ENCODE data around the gene DOLK. TPM values are rescaled to one million over a fixed set of nuclear protein-coding genes. Genes with fewer than 3 reads are reported as not detected.
A peak's percentile ranks its signal among the peaks of the same experiment; 100 is the strongest.

Gene DOLK
- total RNA-seq, 2 donors from 2014 or later: 18.0 to 19.8 TPM

DNA sequence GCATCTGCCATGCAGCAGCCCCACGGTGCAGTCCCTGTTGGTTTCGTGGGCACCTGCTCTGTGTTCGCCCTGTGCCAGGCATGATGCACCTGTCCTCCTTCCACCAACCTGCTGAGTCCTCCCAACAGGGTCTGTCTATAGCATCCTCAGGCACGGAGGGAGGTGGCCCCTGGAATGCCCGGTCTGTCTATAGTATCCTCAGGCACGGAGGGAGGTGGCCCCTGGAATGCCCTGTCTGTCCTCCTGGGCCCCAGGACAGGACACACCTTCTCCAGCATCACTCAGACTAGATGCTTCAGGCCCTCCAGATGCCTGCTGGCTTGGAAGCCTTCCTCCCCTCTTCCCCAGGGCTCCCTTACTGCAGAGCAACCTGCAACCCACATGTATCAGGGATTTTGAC lies 36.5 kb downstream of the DOLK start:
- 92 to 100% methylated on average over 3 to 6 of the region's 6 CpGs for WGBS, 2 experiments (ENCODE audit: insufficient coverage in 1 of 2, insufficient read length in 1 of 2)
- Mint-ChIP-seq H3K36me3 (ENCODE audit: low read depth) (peaks cover 46% of the 10 kb centered on the region), H3K9me3 (no peaks in the 10 kb centered on the region), H3K4me3 (no peak overlapping the region), H3K27ac (peak overlapping the region; percentile 92), H3K4me1 (peaks cover 26% of the 10 kb centered on the region), H3K27me3 (ENCODE audit: insufficient read depth) (no peaks in the 10 kb centered on the region)
- no peak overlapping the region for H3K4me3 ChIP-seq (ENCODE audit: low read length)
- no peaks in the 10 kb centered on the region for H3K9me3 ChIP-seq (ENCODE audit: control insufficient read depth, low read length)
- peak; percentile 53 for DNase-seq
- no peak overlapping the region for H3K27ac ChIP-seq (ENCODE audit: low read depth, low read length)
- H3K4me1 ChIP-seq (ENCODE audit: control insufficient read depth, insufficient read depth, low read length): peaks cover 16% of the 10 kb centered on the region
- no peak overlapping the region for H3K9ac ChIP-seq (ENCODE audit: extremely low read depth, low read length, poor library complexity, severe bottlenecking)
- peaks cover 69% of the 10 kb centered on the region for H3K36me3 ChIP-seq (ENCODE audit: control insufficient read depth, insufficient read depth, low read length)
- TF ChIP-seq, protein P1, sequence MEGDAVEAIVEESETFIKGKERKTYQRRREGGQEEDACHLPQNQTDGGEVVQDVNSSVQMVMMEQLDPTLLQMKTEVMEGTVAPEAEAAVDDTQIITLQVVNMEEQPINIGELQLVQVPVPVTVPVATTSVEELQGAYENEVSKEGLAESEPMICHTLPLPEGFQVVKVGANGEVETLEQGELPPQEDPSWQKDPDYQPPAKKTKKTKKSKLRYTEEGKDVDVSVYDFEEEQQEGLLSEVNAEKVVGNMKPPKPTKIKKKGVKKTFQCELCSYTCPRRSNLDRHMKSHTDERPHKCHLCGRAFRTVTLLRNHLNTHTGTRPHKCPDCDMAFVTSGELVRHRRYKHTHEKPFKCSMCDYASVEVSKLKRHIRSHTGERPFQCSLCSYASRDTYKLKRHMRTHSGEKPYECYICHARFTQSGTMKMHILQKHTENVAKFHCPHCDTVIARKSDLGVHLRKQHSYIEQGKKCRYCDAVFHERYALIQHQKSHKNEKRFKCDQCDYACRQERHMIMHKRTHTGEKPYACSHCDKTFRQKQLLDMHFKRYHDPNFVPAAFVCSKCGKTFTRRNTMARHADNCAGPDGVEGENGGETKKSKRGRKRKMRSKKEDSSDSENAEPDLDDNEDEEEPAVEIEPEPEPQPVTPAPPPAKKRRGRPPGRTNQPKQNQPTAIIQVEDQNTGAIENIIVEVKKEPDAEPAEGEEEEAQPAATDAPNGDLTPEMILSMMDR (conservative IDR thresholded peaks at IDR 0.05): no peak
- H3K27me3 ChIP-seq (ENCODE audit: control insufficient read depth, insufficient read depth, low read length, poor library complexity, severe bottlenecking): no peaks in the 10 kb centered on the region

DNA sequence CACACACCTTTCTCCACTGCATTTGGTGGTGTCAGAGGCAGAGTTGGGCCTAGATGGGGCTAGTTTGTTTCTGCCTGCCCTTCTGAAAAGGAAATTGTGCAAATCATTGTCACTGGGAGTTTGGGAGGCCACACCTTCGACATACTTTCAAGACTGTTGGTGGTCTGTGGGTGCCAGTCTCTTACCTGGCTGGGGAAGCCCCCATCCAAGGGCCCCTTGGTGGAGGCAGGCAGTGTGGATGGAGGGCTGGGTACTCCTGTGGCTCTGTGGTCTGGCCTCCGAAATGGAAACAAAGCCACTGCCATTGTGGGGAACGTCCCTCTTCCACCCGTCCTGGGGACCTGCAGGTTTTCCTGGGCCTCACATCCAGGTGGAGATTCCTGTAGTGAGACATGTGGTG lies 37.5 kb downstream of the DOLK start:
- H3K4me3 Mint-ChIP-seq: no peak overlapping the region
- Histone ChIP-seq H3K9me3 (ENCODE audit: control insufficient read depth, low read length) (no peaks in the 10 kb centered on the region), H3K27me3 (ENCODE audit: control insufficient read depth, insufficient read depth, low read length, poor library complexity, severe bottlenecking) (no peaks in the 10 kb centered on the region), H3K9ac (ENCODE audit: extremely low read depth, low read length, poor library complexity, severe bottlenecking) (no peak overlapping the region), H3K27ac (ENCODE audit: low read depth, low read length) (no peak overlapping the region), H3K4me1 (ENCODE audit: control insufficient read depth, insufficient read depth, low read length) (peaks cover 16% of the 10 kb centered on the region), H3K36me3 (ENCODE audit: control insufficient read depth, insufficient read depth, low read length) (peaks cover 61% of the 10 kb centered on the region), H3K4me3 (ENCODE audit: low read length) (no peak overlapping the region)
- H3K4me1 Mint-ChIP-seq: peaks cover 26% of the 10 kb centered on the region
- H3K27me3 Mint-ChIP-seq (ENCODE audit: insufficient read depth): no peaks in the 10 kb centered on the region
- 94 to 100% methylated on average over 1 to 4 of the region's 4 CpGs for WGBS, 2 experiments (ENCODE audit: insufficient coverage in 1 of 2, insufficient read length in 1 of 2)
- peaks cover 42% of the 10 kb centered on the region for H3K36me3 Mint-ChIP-seq (ENCODE audit: low read depth)
- DNase-seq: peak; percentile 35
- TF ChIP-seq, protein P1 (conservative IDR thresholded peaks at IDR 0.05): no peak
- no peaks in the 10 kb centered on the region for H3K9me3 Mint-ChIP-seq
- H3K27ac Mint-ChIP-seq: no peak overlapping the region

DNA sequence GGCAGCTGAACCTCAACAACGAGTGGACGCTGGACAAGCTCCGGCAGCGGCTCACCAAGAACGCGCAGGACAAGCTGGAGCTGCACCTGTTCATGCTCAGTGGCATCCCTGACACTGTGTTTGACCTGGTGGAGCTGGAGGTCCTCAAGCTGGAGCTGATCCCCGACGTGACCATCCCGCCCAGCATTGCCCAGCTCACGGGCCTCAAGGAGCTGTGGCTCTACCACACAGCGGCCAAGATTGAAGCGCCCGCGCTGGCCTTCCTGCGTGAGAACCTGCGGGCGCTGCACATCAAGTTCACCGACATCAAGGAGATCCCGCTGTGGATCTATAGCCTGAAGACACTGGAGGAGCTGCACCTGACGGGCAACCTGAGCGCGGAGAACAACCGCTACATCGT lies 39.0 kb downstream of the DOLK start:
- H3K36me3 ChIP-seq (ENCODE audit: control insufficient read depth, insufficient read depth, low read length): peaks cover 48% of the 10 kb centered on the region
- no peaks in the 10 kb centered on the region for H3K9me3 Mint-ChIP-seq
- WGBS, 2 experiments (ENCODE audit: insufficient coverage in 1 of 2, insufficient read length in 1 of 2): 97% methylated on average over 23 to 24 of the region's 24 CpGs
- no peak overlapping the region for H3K4me3 ChIP-seq (ENCODE audit: low read length)
- no peak overlapping the region for H3K4me3 Mint-ChIP-seq
- no peaks in the 10 kb centered on the region for H3K9me3 ChIP-seq (ENCODE audit: control insufficient read depth, low read length)
- no peak overlapping the region for H3K27ac ChIP-seq (ENCODE audit: low read depth, low read length)
- H3K36me3 Mint-ChIP-seq (ENCODE audit: low read depth): peaks cover 40% of the 10 kb centered on the region
- H3K4me1 Mint-ChIP-seq: peaks cover 26% of the 10 kb centered on the region
- H3K27ac Mint-ChIP-seq: no peak overlapping the region
- TF ChIP-seq, protein P1 (conservative IDR thresholded peaks at IDR 0.05): no peak
- no peaks in the 10 kb centered on the region for H3K27me3 ChIP-seq (ENCODE audit: control insufficient read depth, insufficient read depth, low read length, poor library complexity, severe bottlenecking)
- H3K9ac ChIP-seq (ENCODE audit: extremely low read depth, low read length, poor library complexity, severe bottlenecking): no peak overlapping the region
- no peaks in the 10 kb centered on the region for H3K27me3 Mint-ChIP-seq (ENCODE audit: insufficient read depth)
- H3K4me1 ChIP-seq (ENCODE audit: control insufficient read depth, insufficient read depth, low read length): peaks cover 16% of the 10 kb centered on the region
- DNase-seq: no peak

Measured in endodermal cell (in vitro differentiated cells).